GM19468 (cell line): Measurements from ENCODE around the gene IPO4.
A peak's percentile ranks its signal among the peaks of the same experiment; 100 is the strongest.

Experiments used
- ATAC-seq: cut with Tn5 transposase; IDR thresholded peaks from one replicate; pipeline ENCODE4 v1.9.1; 2021; ENCODE audit warnings: mild to moderate bottlenecking, moderate library complexity, moderate number of reproducible peaks; ENCODE audit not compliant: unreplicated experiment; ENCODE audit errors: extremely low read depth

IPO4 gene

GRCh38 chr14:24195186-24196070 lies 6.8 kb upstream of the IPO4 start, which contains the start of gene TM9SF1:
TSS of gene TM9SF1 (minus strand) at chr14:24195441. CDS start at chr14:24195019, 422 bp downstream.
- peak; percentile 63 for ATAC-seq

- no peak for ATAC-seq
These were observed 6.2 kb upstream of the IPO4 start for GRCh38 chr14:24194873-24195185.

GRCh38 chr14:24194186-24194872 lies 5.7 kb upstream of the IPO4 start:
- ATAC-seq: no peak

- no peak for ATAC-seq
These were observed 4.3 kb upstream of the IPO4 start for GRCh38 chr14:24192933-24193332.

- no peak for ATAC-seq
These were observed 1.8 kb upstream of the IPO4 start for GRCh38 chr14:24190416-24190815.

GRCh38 chr14:24189460-24189859 lies 844 bp upstream of the IPO4 start:
- no peak for ATAC-seq

GRCh38 chr14:24189059-24189375 lies 401 bp upstream of the IPO4 start:
- ATAC-seq: no peak

- no peak for ATAC-seq
These were observed 1.1 kb downstream of the IPO4 start for GRCh38 chr14:24187539-24187915.

- no peak for ATAC-seq
These were observed 1.6 kb downstream of the IPO4 start for GRCh38 chr14:24186831-24187538.

GRCh38 chr14:24185741-24186140 lies 2.9 kb downstream of the IPO4 start:
- ATAC-seq: no peak

- no peak for ATAC-seq
These were observed 3.6 kb downstream of the IPO4 start for GRCh38 chr14:24185026-24185425.

- ATAC-seq: no peak
These were observed 4.3 kb downstream of the IPO4 start for GRCh38 chr14:24184104-24184970.

GRCh38 chr14:24183014-24183481 lies 5.6 kb downstream of the IPO4 start:
- no peak for ATAC-seq

- no peak for ATAC-seq
These were observed 6.3 kb downstream of the IPO4 start for GRCh38 chr14:24182110-24182882.

GRCh38 chr14:24181371-24182077 lies 7.1 kb downstream of the IPO4 start:
- ATAC-seq: no peak

- no peak for ATAC-seq
These were observed 8.4 kb downstream of the IPO4 start for GRCh38 chr14:24179961-24180796.

GRCh38 chr14:24179294-24179960 lies 9.2 kb downstream of the IPO4 start:
- no peak for ATAC-seq
